HG03558 (cell line): ENCODE measurements around the gene OSGEPL1.
"Not testable (repeated sequence)": the region's sequence is repeated elsewhere in the genome, so short reads cannot be mapped to it uniquely, and the experiment has no call there.

Experiments
- ATAC-seq: cut with Tn5 transposase; IDR thresholded peaks from one replicate; pipeline ENCODE4 v1.9.1; 2021; ENCODE audit warnings: moderate number of reproducible peaks; ENCODE audit not compliant: unreplicated experiment; ENCODE audit errors: extremely low read depth

Gene OSGEPL1

GRCh38 chr2:189762551-189763298 is at the start of gene OSGEPL1:
OSGEPL1 (minus strand) TSS chr2:189762792; CDS start chr2:189761640, 1,152 bp downstream.
- ATAC-seq, result peak; percentile 80

GRCh38 chr2:189803431-189803830 is 40.8 kb upstream of the OSGEPL1 start:
- no peak for ATAC-seq

GRCh38 chr2:189802396-189802912 is 39.9 kb upstream of the OSGEPL1 start:
- ATAC-seq, result no peak

GRCh38 chr2:189799531-189799930 is 36.9 kb upstream of the OSGEPL1 start:
- ATAC-seq, result no peak

- no peak for ATAC-seq
Measured at GRCh38 chr2:189799030-189799331, 36.4 kb upstream of the OSGEPL1 start.

- ATAC-seq, result peak; percentile 63
Measured at GRCh38 chr2:189798312-189799029, 35.9 kb upstream of the OSGEPL1 start.

GRCh38 chr2:189797902-189798301 is 35.3 kb upstream of the OSGEPL1 start:
- no peak for ATAC-seq

GRCh38 chr2:189794310-189794709 is 31.7 kb upstream of the OSGEPL1 start:
- ATAC-seq, result no peak

GRCh38 chr2:189791338-189792042 is 28.9 kb upstream of the OSGEPL1 start:
- ATAC-seq, result no peak

GRCh38 chr2:189783927-189784867 is 21.6 kb upstream of the OSGEPL1 start, which contains the start of the genes ORMDL1 and PMS1:
ORMDL1 (minus strand) TSS chr2:189784339; CDS start chr2:189782595, 1,744 bp downstream.
PMS1 (plus strand) TSS chr2:189784450; CDS start chr2:189791810, 7,360 bp downstream.
- ATAC-seq, result peak; percentile 89

- ATAC-seq, result peak; percentile 1
Measured at GRCh38 chr2:189783451-189783926, 20.9 kb upstream of the OSGEPL1 start.

GRCh38 chr2:189782221-189782671 is 19.7 kb upstream of the OSGEPL1 start:
- ATAC-seq, result no peak

- no peak for ATAC-seq
Measured at GRCh38 chr2:189772212-189772611, 9.6 kb upstream of the OSGEPL1 start.

- ATAC-seq, result no peak
Measured at GRCh38 chr2:189770590-189771322, 8.2 kb upstream of the OSGEPL1 start.

GRCh38 chr2:189763908-189764661 is 1.5 kb upstream of the OSGEPL1 start:
- ATAC-seq, result no peak

- no peak for ATAC-seq
Measured at GRCh38 chr2:189762229-189762550, 402 bp downstream of the OSGEPL1 start.

- ATAC-seq, result not testable (repeated sequence)
Measured at GRCh38 chr2:189760154-189760553, 2.4 kb downstream of the OSGEPL1 start.

- no peak for ATAC-seq
Measured at GRCh38 chr2:189756311-189756952, 6.2 kb downstream of the OSGEPL1 start.
